Measurements from ENCODE around the gene CCDC57. TPM values are rescaled to one million over a fixed set of nuclear protein-coding genes. Genes with fewer than 3 reads are reported as not detected.
"Not testable (repeated sequence)": the region's sequence is repeated elsewhere in the genome, so short reads cannot be mapped to it uniquely, and the experiment has no call there.

Gene CCDC57
- polyA plus RNA-seq, 1 donor, result 45.6 TPM

DNA sequence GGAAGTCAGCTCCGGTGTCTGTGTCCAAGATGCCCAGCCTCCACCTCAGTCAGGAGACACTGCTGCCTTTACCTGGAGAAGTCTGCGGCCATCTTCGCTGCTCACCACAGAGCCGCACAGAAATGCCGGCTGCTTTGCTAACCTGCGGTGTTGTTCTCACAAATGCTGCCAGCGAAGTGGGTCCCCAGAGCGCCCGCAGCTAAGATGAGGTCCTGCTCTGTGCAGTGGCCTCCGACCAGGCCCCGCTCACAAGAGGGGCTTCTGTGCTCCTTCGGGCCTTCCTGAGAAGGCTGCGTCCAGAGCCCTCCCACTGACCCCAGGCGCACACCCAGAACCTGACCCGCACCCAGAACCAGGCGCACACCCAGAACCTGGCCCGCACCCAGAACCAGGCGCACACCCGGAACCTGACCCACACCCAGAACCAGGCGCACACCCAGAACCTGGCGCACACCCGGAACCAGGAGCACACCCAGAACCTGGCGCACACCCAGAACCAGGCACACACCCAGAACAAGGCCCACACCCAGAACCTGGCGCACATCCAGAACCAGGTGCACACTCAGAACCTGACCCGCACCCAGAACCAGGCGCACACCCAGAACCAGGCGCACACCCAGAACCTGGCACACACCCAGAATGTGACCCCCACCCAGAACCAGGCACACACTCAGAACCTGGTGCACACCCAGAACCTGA lies 63.1 kb downstream of the CCDC57 start:
- WGBS (ENCODE audit: insufficient coverage, low lambda C conversion rate), result no CpG with 5 or more reads among the region's 27 CpGs
- DNase-seq, result no peak
- no peaks in the 10 kb centered on the region for H3K27me3 ChIP-seq (ENCODE audit: control insufficient read depth, insufficient read depth, low read length)

DNA sequence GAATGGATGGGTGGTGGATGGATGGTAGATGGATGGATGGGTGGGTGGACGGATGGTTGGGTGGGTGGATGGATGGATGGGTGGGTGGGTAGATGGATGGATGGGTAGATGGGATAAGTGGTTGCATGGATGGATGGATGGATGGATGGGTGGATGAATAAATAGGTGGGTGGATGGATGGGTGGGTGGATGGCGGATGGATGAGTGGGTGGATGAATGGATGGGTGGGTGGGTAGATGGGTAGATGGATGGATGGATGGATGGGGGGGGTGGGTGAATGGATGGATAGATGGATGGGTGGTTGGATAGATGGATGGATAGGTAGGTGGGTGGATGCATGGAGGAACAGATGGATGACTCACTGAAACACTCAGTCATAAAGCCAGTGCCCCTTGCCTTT lies 63.6 kb downstream of the CCDC57 start:
- DNase-seq, result no peak
- Histone ChIP-seq H3K27me3 (ENCODE audit: control insufficient read depth, insufficient read depth, low read length) (no peaks in the 10 kb centered on the region), H3K27ac (ENCODE audit: low read length) (no peak overlapping the region), H3K36me3 (ENCODE audit: control insufficient read depth, insufficient read depth, low read length) (peaks cover 12% of the 10 kb centered on the region), H3K4me1 (ENCODE audit: control insufficient read depth, insufficient read depth, low read length) (peaks cover 7% of the 10 kb centered on the region), H3K4me3 (ENCODE audit: low read length) (no peak overlapping the region), H3K9me3 (ENCODE audit: control insufficient read depth, low read depth, low read length) (peaks cover 5% of the 10 kb centered on the region)
- no CpG with 5 or more reads among the region's 2 CpGs for WGBS (ENCODE audit: insufficient coverage, low lambda C conversion rate)

More for the DNA sequence above, 63.1 kb downstream of the CCDC57 start:
- H3K27ac ChIP-seq (ENCODE audit: low read length), result no peak overlapping the region
- H3K36me3 ChIP-seq (ENCODE audit: control insufficient read depth, insufficient read depth, low read length), result peaks cover 18% of the 10 kb centered on the region
- peaks cover 7% of the 10 kb centered on the region for H3K4me1 ChIP-seq (ENCODE audit: control insufficient read depth, insufficient read depth, low read length)
- no peak overlapping the region for H3K4me3 ChIP-seq (ENCODE audit: low read length)
- peaks cover 5% of the 10 kb centered on the region for H3K9me3 ChIP-seq (ENCODE audit: control insufficient read depth, low read depth, low read length)

DNA sequence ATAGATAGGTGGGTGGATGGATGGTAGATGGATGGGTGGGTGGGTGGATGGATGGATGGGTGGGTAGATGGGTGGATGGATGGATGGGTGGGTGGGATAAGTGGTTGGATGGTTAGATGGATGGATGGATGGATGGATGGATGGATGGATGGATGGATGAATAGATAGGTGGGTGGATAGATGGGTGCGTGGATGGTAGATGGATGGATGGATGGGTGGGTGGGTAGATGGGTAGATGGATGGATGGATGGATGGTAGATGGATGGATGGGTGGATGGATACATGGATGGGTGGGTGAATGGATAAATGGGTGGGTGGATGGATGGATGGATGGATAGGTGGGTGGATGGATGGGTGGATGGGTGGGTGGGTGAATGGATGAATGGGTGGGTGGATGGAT lies 64.6 kb downstream of the CCDC57 start:
- Histone ChIP-seq H3K4me3 (ENCODE audit: low read length) (no peak overlapping the region), H3K27ac (ENCODE audit: low read length) (no peak overlapping the region), H3K36me3 (ENCODE audit: control insufficient read depth, insufficient read depth, low read length) (peaks cover 11% of the 10 kb centered on the region), H3K27me3 (ENCODE audit: control insufficient read depth, insufficient read depth, low read length) (no peaks in the 10 kb centered on the region), H3K4me1 (ENCODE audit: control insufficient read depth, insufficient read depth, low read length) (peaks cover 7% of the 10 kb centered on the region), H3K9me3 (ENCODE audit: control insufficient read depth, low read depth, low read length) (peaks cover 5% of the 10 kb centered on the region)
- DNase-seq, result no peak
- WGBS (ENCODE audit: insufficient coverage, low lambda C conversion rate), result 100% methylated on average over 1 of the region's 1 CpG

DNA sequence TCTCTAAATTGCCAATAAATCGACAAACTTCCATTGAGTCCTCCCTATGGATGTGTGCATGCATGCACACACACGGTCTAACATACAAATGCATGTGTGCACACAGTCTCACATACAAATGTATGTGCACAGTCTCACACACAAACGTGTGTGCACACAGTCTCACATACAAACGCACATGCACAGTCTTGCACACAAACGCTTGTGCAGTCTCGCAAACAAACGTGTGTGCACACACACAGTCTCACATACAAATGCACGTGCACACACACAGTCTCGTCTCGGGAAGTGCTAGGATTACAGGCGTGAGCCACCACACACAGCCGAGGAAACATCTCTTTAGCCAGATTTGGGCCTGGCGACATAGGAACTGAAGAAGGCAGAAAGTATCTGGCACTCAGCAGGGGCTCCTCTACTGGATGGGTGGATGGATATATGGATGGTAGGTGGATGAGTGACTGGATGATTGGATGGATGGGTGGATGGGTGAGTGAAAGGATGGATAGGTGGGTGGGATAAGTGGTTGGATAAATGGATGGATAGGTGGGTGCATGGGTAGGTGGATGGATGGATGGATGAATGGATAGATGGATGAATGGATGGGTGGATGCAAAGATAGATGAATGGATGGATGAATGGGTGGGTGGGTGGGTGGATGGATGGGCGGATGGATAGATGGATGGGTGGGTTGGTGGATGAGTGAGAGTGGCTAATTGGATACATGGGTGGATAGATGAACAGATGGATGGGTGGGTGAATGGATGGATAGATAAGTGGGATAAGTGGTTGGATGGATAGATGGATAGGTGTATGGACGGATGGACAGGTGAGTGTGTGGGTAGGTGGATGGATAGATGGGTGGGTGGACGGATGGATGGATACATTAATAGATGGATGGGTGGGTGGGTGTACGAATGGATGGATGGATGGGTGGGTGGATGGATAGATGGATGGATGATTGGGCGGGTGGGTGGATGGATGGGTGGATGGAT lies 65.7 kb downstream of the CCDC57 start:
- H3K27ac ChIP-seq (ENCODE audit: low read length), result no peak overlapping the region
- peaks cover 7% of the 10 kb centered on the region for H3K4me1 ChIP-seq (ENCODE audit: control insufficient read depth, insufficient read depth, low read length)
- H3K36me3 ChIP-seq (ENCODE audit: control insufficient read depth, insufficient read depth, low read length), result peaks cover 11% of the 10 kb centered on the region
- WGBS (ENCODE audit: insufficient coverage, low lambda C conversion rate), result 75% methylated on average over 4 of the region's 18 CpGs
- no peaks in the 10 kb centered on the region for H3K27me3 ChIP-seq (ENCODE audit: control insufficient read depth, insufficient read depth, low read length)
- peaks cover 5% of the 10 kb centered on the region for H3K9me3 ChIP-seq (ENCODE audit: control insufficient read depth, low read depth, low read length)
- DNase-seq, result no peak
- no peak overlapping the region for H3K4me3 ChIP-seq (ENCODE audit: low read length)

GRCh38 chr17:82145550-82146155 lies 67.0 kb downstream of the CCDC57 start:
- no peak overlapping the region for H3K4me3 ChIP-seq (ENCODE audit: low read length)
- peaks cover 5% of the 10 kb centered on the region for H3K9me3 ChIP-seq (ENCODE audit: control insufficient read depth, low read depth, low read length)
- peak; percentile 71 to 92 for DNase-seq
- no CpG with 5 or more reads among the region's 13 CpGs for WGBS (ENCODE audit: insufficient coverage, low lambda C conversion rate)
- no peak overlapping the region for H3K27ac ChIP-seq (ENCODE audit: low read length)
- no peaks in the 10 kb centered on the region for H3K27me3 ChIP-seq (ENCODE audit: control insufficient read depth, insufficient read depth, low read length)
- H3K4me1 ChIP-seq (ENCODE audit: control insufficient read depth, insufficient read depth, low read length), result peaks cover 7% of the 10 kb centered on the region
- H3K36me3 ChIP-seq (ENCODE audit: control insufficient read depth, insufficient read depth, low read length), result peaks cover 4% of the 10 kb centered on the region

- Histone ChIP-seq H3K27me3 (ENCODE audit: control insufficient read depth, insufficient read depth, low read length) (no peaks in the 10 kb centered on the region), H3K36me3 (ENCODE audit: control insufficient read depth, insufficient read depth, low read length) (peaks cover 4% of the 10 kb centered on the region), H3K9me3 (ENCODE audit: control insufficient read depth, low read depth, low read length) (no peaks in the 10 kb centered on the region), H3K4me1 (ENCODE audit: control insufficient read depth, insufficient read depth, low read length) (peaks cover 7% of the 10 kb centered on the region), H3K27ac (ENCODE audit: low read length) (no peak overlapping the region), H3K4me3 (ENCODE audit: low read length) (no peak overlapping the region)
- no CpG with 5 or more reads among the region's 8 CpGs for WGBS (ENCODE audit: insufficient coverage, low lambda C conversion rate)
- DNase-seq, result no peak
Measured at GRCh38 chr17:82143333-82143732, 69.3 kb downstream of the CCDC57 start.

GRCh38 chr17:82139961-82140360 lies 72.7 kb downstream of the CCDC57 start:
- not testable (repeated sequence) for H3K36me3 ChIP-seq (ENCODE audit: control insufficient read depth, insufficient read depth, low read length); H3K4me1 ChIP-seq (ENCODE audit: control insufficient read depth, insufficient read depth, low read length); H3K4me3 ChIP-seq (ENCODE audit: low read length); H3K27ac ChIP-seq (ENCODE audit: low read length); H3K27me3 ChIP-seq (ENCODE audit: control insufficient read depth, insufficient read depth, low read length); DNase-seq; H3K9me3 ChIP-seq (ENCODE audit: control insufficient read depth, low read depth, low read length)
- no CpG with 5 or more reads among the region's 10 CpGs for WGBS (ENCODE audit: insufficient coverage, low lambda C conversion rate)

DNA sequence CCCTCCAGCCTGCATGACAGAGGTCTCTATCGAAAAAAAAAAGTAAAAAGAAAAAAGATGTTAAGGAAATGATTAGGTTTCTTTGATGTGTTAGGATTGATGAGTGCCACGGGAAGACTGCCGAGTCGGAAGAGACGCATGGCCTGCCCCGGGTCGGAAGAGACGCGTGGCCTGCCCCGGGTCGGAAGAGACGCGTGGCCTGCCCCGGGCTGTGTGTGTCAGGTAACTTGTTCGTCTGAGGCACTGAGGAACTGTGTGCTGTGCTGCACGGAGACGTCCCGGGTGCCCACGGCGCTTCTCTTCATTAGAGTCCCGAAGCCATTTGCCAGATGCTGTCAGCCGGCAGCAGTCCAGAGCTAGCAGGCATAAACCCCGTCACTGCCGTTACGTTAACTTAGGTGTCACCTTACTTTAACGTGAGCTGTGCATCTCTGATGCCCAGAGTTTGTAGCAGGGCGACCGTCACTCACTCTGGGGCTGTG lies 74.1 kb downstream of the CCDC57 start:
- no peaks in the 10 kb centered on the region for H3K9me3 ChIP-seq (ENCODE audit: control insufficient read depth, low read depth, low read length)
- H3K4me3 ChIP-seq (ENCODE audit: low read length), result no peak overlapping the region
- DNase-seq, result no peak
- no peak overlapping the region for H3K27ac ChIP-seq (ENCODE audit: low read length)
- H3K36me3 ChIP-seq (ENCODE audit: control insufficient read depth, insufficient read depth, low read length), result peaks cover 3% of the 10 kb centered on the region
- H3K4me1 ChIP-seq (ENCODE audit: control insufficient read depth, insufficient read depth, low read length), result no peaks in the 10 kb centered on the region
- no peaks in the 10 kb centered on the region for H3K27me3 ChIP-seq (ENCODE audit: control insufficient read depth, insufficient read depth, low read length)
- 98% methylated on average over 5 of the region's 28 CpGs for WGBS (ENCODE audit: insufficient coverage, low lambda C conversion rate)

DNA sequence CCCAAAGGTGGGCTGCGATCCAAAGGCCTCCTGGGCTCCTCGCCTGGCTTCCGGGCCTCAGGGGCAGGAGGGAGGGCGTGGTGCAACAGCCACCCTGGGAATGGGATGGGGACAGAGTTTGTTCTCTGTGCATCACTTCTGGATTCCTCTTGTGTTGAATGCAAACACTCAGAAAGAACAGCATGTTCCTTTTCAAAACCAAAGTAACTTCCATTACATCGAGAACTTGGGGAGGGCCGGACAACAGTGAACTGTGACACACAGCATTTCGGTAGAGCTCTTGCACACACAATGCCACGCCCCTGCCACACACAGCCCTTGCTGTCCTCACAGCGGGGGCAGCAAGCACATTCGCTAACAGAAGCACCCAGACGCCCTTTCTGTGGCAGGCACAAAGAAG lies 78.5 kb downstream of the CCDC57 start:
- H3K27ac ChIP-seq (ENCODE audit: low read length), result no peak overlapping the region

More for the DNA sequence above, 78.5 kb downstream of the CCDC57 start:
- Histone ChIP-seq H3K9me3 (ENCODE audit: control insufficient read depth, low read depth, low read length) (no peaks in the 10 kb centered on the region), H3K27me3 (ENCODE audit: control insufficient read depth, insufficient read depth, low read length) (no peaks in the 10 kb centered on the region), H3K4me3 (ENCODE audit: low read length) (no peak overlapping the region), H3K4me1 (ENCODE audit: control insufficient read depth, insufficient read depth, low read length) (no peaks in the 10 kb centered on the region), H3K36me3 (ENCODE audit: control insufficient read depth, insufficient read depth, low read length) (peaks cover 3% of the 10 kb centered on the region)
- no CpG with 5 or more reads among the region's 11 CpGs for WGBS (ENCODE audit: insufficient coverage, low lambda C conversion rate)
- DNase-seq, result no peak

All from large intestine (tissue), 3 donors.